Astrocyte (in vitro differentiated cells and primary cell): ENCODE measurements around the gene CLCN1. TPM values are rescaled to one million over a fixed set of nuclear protein-coding genes. Genes with fewer than 3 reads are reported as not detected.

Source experiments
- DNase-seq: peaks from one replicate; pipeline ENCODE4 v3.0.0-alpha.2; 2010; ENCODE audit warnings: low read depth
- FAIRE-seq: peaks from 2 replicates; lab custom pipeline; 2011; peaks lifted over from hg19 to GRCh38; lab: Jason Lieb, UNC
- H2AFZ ChIP-seq: 2 replicates; pipeline ENCODE4 v1.6.0; 2012; ENCODE audit warnings: low read depth, low read length, inconsistent platforms
- H3K27ac ChIP-seq: 2 replicates; pipeline ENCODE4 v1.5.1; 2011; ENCODE audit warnings: low read depth, low read length, inconsistent platforms
- H3K27me3 ChIP-seq: 2 replicates; pipeline ENCODE4 v1.6.0; 2011; ENCODE audit warnings: low read length, inconsistent platforms; ENCODE audit not compliant: insufficient read depth
- H3K36me3 ChIP-seq: 2 replicates; pipeline ENCODE4 v1.5.1; 2011; ENCODE audit warnings: low read length, inconsistent platforms; ENCODE audit not compliant: insufficient read depth
- H3K4me1 ChIP-seq: 2 replicates; pipeline ENCODE4 v1.5.1; 2011; ENCODE audit warnings: low read length, inconsistent platforms; ENCODE audit not compliant: insufficient read depth
- H3K4me2 ChIP-seq: 2 replicates; pipeline ENCODE4 v1.6.0; 2012; ENCODE audit warnings: low read length, inconsistent platforms
- H3K4me3 ChIP-seq: 2 replicates; pipeline ENCODE4 v1.5.1; 2011; ENCODE audit warnings: low read depth, mild to moderate bottlenecking, low read length, inconsistent platforms; ENCODE audit not compliant: insufficient read depth
- H3K79me2 ChIP-seq: 2 replicates; pipeline ENCODE4 v1.6.0; 2012; ENCODE audit warnings: mild to moderate bottlenecking, low read length, inconsistent platforms; ENCODE audit not compliant: insufficient read depth
- H3K9ac ChIP-seq: 2 replicates; pipeline ENCODE4 v1.6.0; 2012; ENCODE audit warnings: mild to moderate bottlenecking, low read length, inconsistent platforms
- H3K9me3 ChIP-seq: 2 replicates; pipeline ENCODE4 v1.5.1; 2012; ENCODE audit warnings: low read depth, mild to moderate bottlenecking, low read length, inconsistent platforms; ENCODE audit not compliant: insufficient read depth
- H4K20me1 ChIP-seq: 2 replicates; pipeline ENCODE4 v1.6.0; 2012; ENCODE audit warnings: low read length, inconsistent platforms; ENCODE audit not compliant: insufficient read depth
- H3K27ac Mint-ChIP-seq: one replicate; pipeline ENCODE4 v1.8.0; 2021; ENCODE audit warnings: mild to moderate bottlenecking, mixed read lengths; ENCODE audit not compliant: unreplicated experiment
- H3K27me3 Mint-ChIP-seq: one replicate; pipeline ENCODE4 v1.8.0; 2021; ENCODE audit warnings: low read depth, mixed read lengths; ENCODE audit not compliant: unreplicated experiment
- H3K36me3 Mint-ChIP-seq: one replicate; pipeline ENCODE4 v1.8.0; 2021; ENCODE audit warnings: low read depth, mixed read lengths; ENCODE audit not compliant: unreplicated experiment
- H3K4me1 Mint-ChIP-seq: one replicate; pipeline ENCODE4 v1.8.0; 2021; ENCODE audit warnings: low read depth, mixed read lengths; ENCODE audit not compliant: unreplicated experiment
- H3K4me3 Mint-ChIP-seq: one replicate; pipeline ENCODE4 v1.8.0; 2021; ENCODE audit warnings: mild to moderate bottlenecking, moderate library complexity, mixed read lengths; ENCODE audit not compliant: unreplicated experiment
- H3K9me3 Mint-ChIP-seq: one replicate; pipeline ENCODE4 v1.8.0; 2021; ENCODE audit warnings: mild to moderate bottlenecking, mixed read lengths; ENCODE audit not compliant: unreplicated experiment
- CTCF ChIP-seq: IDR thresholded peaks from 2 replicates; pipeline ENCODE4 v1.5.1; 2011; ENCODE audit warnings: low read depth, mild to moderate bottlenecking, inconsistent platforms, low read length, moderate library complexity; ENCODE audit not compliant: insufficient read depth
- EZH2 ChIP-seq: IDR thresholded peaks from 2 replicates; pipeline ENCODE4 v1.6.1; 2012; ENCODE audit warnings: mild to moderate bottlenecking, low read length, inconsistent platforms; ENCODE audit not compliant: insufficient read depth
- total RNA-seq: library from RNA; stranded (reverse); gene quantifications from 2 replicates; pipeline ENCODE4 v1.2.1, GENCODE V29; 2021

The CLCN1 gene
- total RNA-seq, 1 donor from 2014 or later: not detected

- peaks cover 22% of the 10 kb centered on the region for H3K79me2 ChIP-seq
- H3K27me3 ChIP-seq: no peaks in the 10 kb centered on the region
- Mint-ChIP-seq H3K27me3 (no peaks in the 10 kb centered on the region), H3K36me3 (no peaks in the 10 kb centered on the region), H3K4me1 (peaks cover 13% of the 10 kb centered on the region), H3K9me3 (peaks cover 4% of the 10 kb centered on the region), H3K27ac (peak overlapping the region; percentile 68), H3K4me3 (no peak overlapping the region)
- no peak overlapping the region for H3K4me3 ChIP-seq
- H4K20me1 ChIP-seq: peaks cover 12% of the 10 kb centered on the region
- H3K27ac ChIP-seq: no peak overlapping the region
- FAIRE-seq: no peak
- peaks cover 7% of the 10 kb centered on the region for H3K4me1 ChIP-seq
- no peaks in the 10 kb centered on the region for H3K36me3 ChIP-seq
- no peaks in the 10 kb centered on the region for H3K9me3 ChIP-seq
- no peak overlapping the region for H3K9ac ChIP-seq
- no peak overlapping the region for H3K4me2 ChIP-seq
- TF ChIP-seq CTCF: no peak
- no peak for TF ChIP-seq EZH2
- H2AFZ ChIP-seq: no peak overlapping the region
- DNase-seq: no peak
These were observed 30.5 kb upstream of the CLCN1 start for GRCh38 chr7:143285470-143285778.

- Mint-ChIP-seq H3K36me3 (no peaks in the 10 kb centered on the region), H3K27ac (no peak overlapping the region), H3K9me3 (peaks cover 4% of the 10 kb centered on the region), H3K27me3 (no peaks in the 10 kb centered on the region), H3K4me3 (no peak overlapping the region), H3K4me1 (peaks cover 13% of the 10 kb centered on the region)
- no peak overlapping the region for H3K4me2 ChIP-seq
- TF ChIP-seq CTCF: no peak
- no peak for TF ChIP-seq EZH2
- H3K9ac ChIP-seq: no peak overlapping the region
- H3K4me1 ChIP-seq: peaks cover 8% of the 10 kb centered on the region
- no peak overlapping the region for H3K4me3 ChIP-seq
- H4K20me1 ChIP-seq: peaks cover 18% of the 10 kb centered on the region
- no peaks in the 10 kb centered on the region for H3K36me3 ChIP-seq
- H2AFZ ChIP-seq: no peak overlapping the region
- H3K79me2 ChIP-seq: peaks cover 28% of the 10 kb centered on the region
- DNase-seq (no peak), FAIRE-seq (no peak)
- H3K9me3 ChIP-seq: no peaks in the 10 kb centered on the region
- H3K27ac ChIP-seq: no peak overlapping the region
- H3K27me3 ChIP-seq: no peaks in the 10 kb centered on the region
These were observed 29.9 kb upstream of the CLCN1 start for GRCh38 chr7:143285806-143286521.

- H3K4me1 Mint-ChIP-seq: peaks cover 12% of the 10 kb centered on the region
- Histone ChIP-seq H3K4me1 (peaks cover 8% of the 10 kb centered on the region), H3K27ac (no peak overlapping the region), H3K36me3 (no peaks in the 10 kb centered on the region), H3K4me3 (no peak overlapping the region), H3K27me3 (no peaks in the 10 kb centered on the region), H3K9ac (no peak overlapping the region), H2AFZ (no peak overlapping the region), H4K20me1 (peaks cover 21% of the 10 kb centered on the region), H3K4me2 (no peak overlapping the region), H3K9me3 (no peaks in the 10 kb centered on the region), H3K79me2 (peaks cover 33% of the 10 kb centered on the region)
- H3K27ac Mint-ChIP-seq: no peak overlapping the region
- FAIRE-seq (no peak), DNase-seq (no peak)
- peaks cover 2% of the 10 kb centered on the region for H3K36me3 Mint-ChIP-seq
- H3K4me3 Mint-ChIP-seq: peak overlapping the region; percentile 61
- TF ChIP-seq CTCF: no peak
- no peak for TF ChIP-seq EZH2
- no peaks in the 10 kb centered on the region for H3K27me3 Mint-ChIP-seq
- H3K9me3 Mint-ChIP-seq: peaks cover 4% of the 10 kb centered on the region
These were observed 29.4 kb upstream of the CLCN1 start for GRCh38 chr7:143286522-143286890.
